Spleen (tissue), 11 donors: ENCODE results near the gene LY86. TPM values are rescaled to one million over a fixed set of nuclear protein-coding genes. Genes with fewer than 3 reads are reported as not detected.

Experiments used
- DNase-seq: peaks from one replicate; pipeline ENCODE4 v3.0.0-alpha.2; 2020
- H3K27ac ChIP-seq, 8 donors: fragments of 200-600 bp; sonication (generic) in 7 of 8; 1 replicate in 4 of 8; 2 replicates in 4 of 8; pipeline versions ENCODE4 v1.5.0 to v1.8.0; 2016 to 2021; ENCODE audit warnings: inconsistent platforms in 4 of 8, mild to moderate bottlenecking in 4 of 8, moderate library complexity in 1 of 8
- H3K27me3 ChIP-seq, 7 donors: fragments of 200-600 bp; sonication (generic) in 6 of 7; replicated peaks in 1 of 7; 1 replicate in 4 of 7; 2 replicates in 3 of 7; pipeline versions ENCODE4 v1.5.0 to v1.8.0; 2016 to 2021; ENCODE audit warnings: inconsistent platforms in 3 of 7, mild to moderate bottlenecking in 1 of 7
- H3K36me3 ChIP-seq, 6 donors: fragments of 200-600 bp; sonication (generic) in 5 of 6; 1 replicate in 4 of 6; 2 replicates in 2 of 6; pipeline versions ENCODE4 v1.5.0 to v1.8.0; 2016 to 2021; ENCODE audit warnings: inconsistent platforms in 2 of 6
- H3K4me1 ChIP-seq, 6 donors: fragments of 200-600 bp; sonication (generic) in 5 of 6; 1 replicate in 3 of 6; 2 replicates in 3 of 6; pipeline versions ENCODE4 v1.5.0 to v1.8.0; 2016 to 2021; ENCODE audit warnings: inconsistent platforms in 3 of 6
- H3K4me3 ChIP-seq, 8 donors: fragments of 200-600 bp; sonication (generic) in 7 of 8; 1 replicate in 4 of 8; 2 replicates in 4 of 8; pipeline versions ENCODE4 v1.5.0 to v1.8.0; 2016 to 2021; ENCODE audit warnings: inconsistent platforms in 4 of 8, mild to moderate bottlenecking in 4 of 8, moderate library complexity in 2 of 8
- H3K9me3 ChIP-seq, 8 donors: fragments of 200-600 bp; sonication (generic) in 7 of 8; 1 replicate in 4 of 8; 2 replicates in 4 of 8; pipeline versions ENCODE4 v1.5.0 to v1.8.0; 2016 to 2021; ENCODE audit warnings: inconsistent platforms in 4 of 8
- CTCF ChIP-seq, 11 experiments: fragments of 200-600 bp in 7 of 11; fragments of 450-650 bp in 4 of 11; sonication (generic) in 4 of 11; IDR thresholded peaks in 8 of 11; conservative IDR thresholded peaks in 3 of 11; 1 replicate in 7 of 11; 2 replicates in 4 of 11; pipeline versions ENCODE4 v1.4.0 to v1.8.0; 2016 to 2021; ENCODE audit warnings: antibody characterized with exemption in 11 of 11, inconsistent platforms in 4 of 11, mild to moderate bottlenecking in 1 of 11
- POLR2A ChIP-seq, 3 donors: fragments of 450-650 bp; IDR thresholded peaks; one replicate each; pipeline ENCODE4 v1.5.1; 2017; ENCODE audit warnings: antibody characterized with exemption in 3 of 3, mild to moderate bottlenecking in 1 of 3
- POLR2AphosphoS5 ChIP-seq, 3 donors: sonication (generic); formaldehyde crosslinking; IDR thresholded peaks; one replicate each; pipeline ENCODE4 v1.5.1; 2017; ENCODE audit warnings: antibody characterized with exemption in 3 of 3
- WGBS, 5 donors: extraction: QIAGEN DNeasy Blood & Tissue Kit in 3 of 5; methylation state at CpG; one replicate each; pipeline versions ENCODE4 v1.1.5 to v1.1.7; 2013 to 2018; 5-methylcytosine and 5-hydroxymethylcytosine counted together
- intact Hi-C: fragments of 100-400 bp; cut with DNase I; formaldehyde crosslinking; loops from one replicate; pipeline ENCODE4 v1.15.0; 2023; ENCODE audit warnings: low total_unique reads
- polyA plus RNA-seq, 3 donors: library from polyadenylated mRNA; stranded (reverse); fragments of 200-250 nt; gene quantifications; one replicate each; pipeline ENCODE4 v1.2.1, GENCODE V29; 2013
- total RNA-seq, 7 donors: library from RNA; depleted of rRNA in 3 of 7; stranded (reverse); fragments of >200 nt in 3 of 7; fragmentation: NEBNext Ultra II Directional in 4 of 7; extraction: Animal tissue kit (Norgen Biotek cat#: 25700) in 4 of 7; gene quantifications; one replicate each; pipeline versions ENCODE4 v1.1.0 to v1.2.1, GENCODE V29; 2016 to 2021
- donor health status: healthy with polysubstance abuse.
- donor health status: DM: no; HTN: no; CAD: no; lungs with moderate emphysema.
- donor health status: DM: no; HTN: no; CAD: no.
- donor health status: Bipolar disorder and iron deficiency.
- donor health status: healthy.
- donor health status: DM: no; HTN: no; CAD: no.
- donor health status: DM: yes; HTN: yes; CAD: no.

Gene LY86
- total and polyA plus RNA-seq, 10 donors: 31.7 to 145 (median 70.2) TPM

DNA sequence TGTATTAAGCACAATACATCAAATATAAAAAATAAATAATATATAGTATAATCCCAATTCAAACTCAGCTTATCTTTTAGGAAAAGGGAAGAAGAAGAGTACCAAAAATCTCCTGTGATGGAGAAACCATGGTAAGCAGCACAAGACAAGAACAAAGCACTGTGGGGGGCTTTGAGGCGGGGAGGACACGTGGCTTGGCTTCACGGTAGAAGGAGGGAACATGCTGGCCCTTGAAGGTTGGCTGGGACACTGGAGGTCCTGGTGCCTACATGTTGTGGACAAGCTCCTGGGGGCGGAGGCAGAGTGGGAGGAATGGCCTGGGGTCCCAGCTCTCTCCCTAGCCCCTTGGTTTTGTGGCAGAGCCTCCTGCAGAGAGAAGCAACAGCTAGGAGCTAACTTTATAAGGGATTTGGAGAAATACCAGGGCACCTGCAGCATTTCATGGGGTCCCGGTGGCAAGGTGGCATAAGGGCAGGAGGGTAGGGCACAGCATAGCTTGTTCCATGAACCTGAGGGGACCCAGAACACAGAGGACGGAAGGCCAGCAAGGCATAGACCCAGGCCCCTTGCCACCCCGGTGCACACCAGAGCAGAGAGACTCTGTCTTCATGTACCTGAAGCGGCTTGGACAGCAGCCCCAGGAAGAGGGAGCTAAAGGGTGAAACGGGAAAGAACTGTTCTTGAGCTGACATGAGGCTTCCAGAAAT, 72.0 kb downstream of the LY86 start:
- Histone ChIP-seq H3K4me1 (peaks cover 3 to 65% (median 41%) of the 10 kb centered on the region in 6 donors), H3K9me3 (no peaks in the 10 kb centered on the region), H3K4me3 (no peak overlapping the region), H3K36me3 (peaks cover 0 to 1% (median 0%) of the 10 kb centered on the region in 6 donors), H3K27me3 (no peaks in the 10 kb centered on the region), H3K27ac (peak overlapping the region in 5 of 8 donors; percentile 48 to 73 (median 70))
- intact Hi-C loops: no loop called here
- WGBS, 5 donors: 90 to 95% (median 91%) methylated on average over 9 of the region's 9 CpGs
- DNase-seq: no peak
- TF ChIP-seq POLR2AphosphoS5 (IDR thresholded peaks at IDR 0.05) (no peak), POLR2A (IDR thresholded peaks at IDR 0.05) (no peak)

DNA sequence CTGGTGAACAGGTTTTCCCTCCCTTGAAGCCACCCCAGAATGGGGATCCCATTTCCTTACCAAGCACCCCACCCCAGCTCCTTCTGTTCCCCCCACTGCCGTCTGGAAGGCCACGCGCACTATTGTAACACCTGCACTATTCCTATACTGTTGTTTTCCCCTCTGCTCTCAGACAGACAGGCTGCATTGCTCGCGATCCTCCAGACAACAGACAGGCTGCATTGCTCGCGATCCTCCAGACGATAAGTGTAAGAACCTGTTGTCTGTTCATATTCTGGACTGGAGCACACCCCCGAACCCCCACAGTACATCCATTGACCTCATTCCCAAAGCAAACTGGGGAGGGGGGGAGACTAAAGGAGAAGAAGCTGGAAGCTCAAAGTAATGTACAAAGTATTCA, 72.7 kb downstream of the LY86 start:
- 91 to 95% (median 92%) methylated on average over 9 of the region's 9 CpGs for whole genome bisulfite sequencing, 5 donors
- H3K4me3 ChIP-seq: no peak overlapping the region
- no peaks in the 10 kb centered on the region for H3K36me3 ChIP-seq
- peaks cover 1 to 58% (median 36%) of the 10 kb centered on the region in 6 donors for H3K4me1 ChIP-seq
- DNase-seq: no peak
- TF ChIP-seq POLR2AphosphoS5 (IDR thresholded peaks at IDR 0.05) (no peak), POLR2A (IDR thresholded peaks at IDR 0.05) (no peak), CTCF (IDR thresholded peaks at IDR 0.05 in 8 of 11, conservative IDR thresholded peaks at IDR 0.05 in 3 of 11) (no peak)
- no peaks in the 10 kb centered on the region for H3K27me3 ChIP-seq
- H3K27ac ChIP-seq: peak overlapping the region in 1 of 8 donors; percentile 43
- intact Hi-C loops: no loop called here
- no peaks in the 10 kb centered on the region for H3K9me3 ChIP-seq

GRCh38 chr6:6661684-6662083, 73.2 kb downstream of the LY86 start:
- H3K4me1 ChIP-seq: peaks cover 0 to 53% (median 34%) of the 10 kb centered on the region in 6 donors
- H3K27ac ChIP-seq: peak overlapping the region in 2 of 8 donors; percentile 7 to 43
- 20 to 46% (median 28%) methylated on average over 3 of the region's 3 CpGs for WGBS, 5 donors

DNA sequence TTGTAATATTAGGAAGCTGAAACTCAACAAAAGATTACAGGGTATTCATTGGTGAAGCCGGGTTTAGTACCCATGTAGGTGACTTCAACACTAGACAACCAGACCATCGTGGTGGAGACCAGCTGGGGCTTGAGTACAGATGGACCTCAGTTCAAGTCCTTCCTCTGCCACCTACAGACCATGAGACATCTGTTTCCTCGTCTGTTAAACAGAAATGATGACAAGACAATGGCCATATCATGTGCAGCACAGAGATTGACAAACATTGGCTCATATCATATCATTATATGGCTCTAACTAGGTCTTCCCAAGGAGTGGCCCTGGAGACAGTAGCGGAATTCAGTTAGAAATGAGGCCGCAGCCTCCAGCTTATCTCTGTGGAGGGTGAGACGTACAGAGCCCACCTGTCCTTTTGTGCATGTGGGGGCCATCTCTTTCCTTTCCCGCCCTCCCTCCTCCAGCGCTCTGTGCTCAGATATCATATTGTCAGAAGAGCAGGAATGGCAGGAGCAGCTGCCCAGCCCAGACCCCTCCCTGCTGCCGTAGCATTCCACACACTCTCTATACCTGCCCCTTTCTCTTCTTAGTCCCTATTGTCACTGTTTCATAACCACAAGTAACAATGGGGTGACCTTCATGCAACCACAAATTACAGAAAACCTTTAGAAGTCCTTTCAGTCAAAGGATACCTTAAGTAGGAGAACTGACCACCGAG, 75.1 kb downstream of the LY86 start:
- no peak for DNase-seq
- Histone ChIP-seq H3K27me3 (no peaks in the 10 kb centered on the region), H3K4me3 (no peak overlapping the region), H3K27ac (no peak overlapping the region), H3K4me1 (peaks cover 0 to 44% (median 30%) of the 10 kb centered on the region in 6 donors), H3K36me3 (no peaks in the 10 kb centered on the region), H3K9me3 (no peaks in the 10 kb centered on the region)
- intact Hi-C loops: no loop called here
- TF ChIP-seq POLR2A (IDR thresholded peaks at IDR 0.05) (no peak), CTCF (IDR thresholded peaks at IDR 0.05 in 8 of 11, conservative IDR thresholded peaks at IDR 0.05 in 3 of 11) (no peak)
- WGBS, 5 donors: 89 to 95% (median 92%) methylated on average over 10 of the region's 10 CpGs

More at GRCh38 chr6:6661684-6662083, 73.2 kb downstream of the LY86 start:
- DNase-seq: no peak
- H3K4me3 ChIP-seq: no peak overlapping the region
- no peaks in the 10 kb centered on the region for H3K36me3 ChIP-seq
- no peaks in the 10 kb centered on the region for H3K9me3 ChIP-seq
- H3K27me3 ChIP-seq: no peaks in the 10 kb centered on the region
- intact Hi-C loops: no loop called here
- TF ChIP-seq CTCF (IDR thresholded peaks at IDR 0.05 in 8 of 11, conservative IDR thresholded peaks at IDR 0.05 in 3 of 11) (no peak), POLR2AphosphoS5 (IDR thresholded peaks at IDR 0.05) (peak in 1 of 3 donors; percentile 39)
